GM23338 (cell line): Measurements from ENCODE around the gene TMEM123.

Experiments used
- CTCF ChIP-seq, 2 experiments: fragments of 200-600 bp in 1 of 2; sonication (generic) in 1 of 2; conservative IDR thresholded peaks; 2 replicates each; pipeline versions ENCODE4 v1.5.1 to v1.6.1; 2016 to 2017; ENCODE audit warnings: antibody characterized with exemption in 2 of 2, low read depth in 2 of 2, mild to moderate bottlenecking in 2 of 2, moderate library complexity in 1 of 2
- EZH2 ChIP-seq: fragments of 200-600 bp; sonication (generic); IDR thresholded peaks from one replicate; pipeline ENCODE4 v1.8.0; 2017; ENCODE audit warnings: antibody characterized with exemption, mild to moderate bottlenecking, low read depth; ENCODE audit not compliant: unreplicated experiment

- TF ChIP-seq EZH2 (no peak), CTCF (conservative IDR thresholded peaks at IDR 0.05; ENCODE audit: low read depth in 2 of 2) (no peak)
Observed at GRCh38 chr11:102367364-102367763, 85.2 kb downstream of the TMEM123 start.
